Measurements from ENCODE around the gene ALG6. TPM values are rescaled to one million over a fixed set of nuclear protein-coding genes. Genes with fewer than 3 reads are reported as not detected.

ALG6 gene
- total RNA-seq, 4 donors from 2014 or later, result 4.2 to 10.3 (median 8.8) TPM

- TF ChIP-seq CTCF (IDR thresholded peaks at IDR 0.05), result no peak
- DNase-seq (ENCODE audit: low spot score), result no peak
- no peak for ATAC-seq (ENCODE audit: low FRiP score)
These were observed 112.6 kb downstream of the ALG6 start for GRCh38 chr1:63480057-63480456.

- ATAC-seq (ENCODE audit: low FRiP score), result no peak
- TF ChIP-seq CTCF (IDR thresholded peaks at IDR 0.05), result no peak
- DNase-seq (ENCODE audit: low spot score), result no peak
These were observed 119.2 kb downstream of the ALG6 start for GRCh38 chr1:63486629-63487028.

GRCh38 chr1:63487336-63488065 is 120.1 kb downstream of the ALG6 start:
- ATAC-seq (ENCODE audit: low FRiP score) (no peak), DNase-seq (ENCODE audit: low spot score) (no peak)
- no peak for TF ChIP-seq CTCF (IDR thresholded peaks at IDR 0.05)

Small RNA genes lying within 50 kb of the gene (small RNA-seq; reads per million reads assigned to genes)
- not detected for gene MIR6068
- gene RF00019, result not detected

Other genes starting within 250 kb of the ALG6 start
- under 1 TPM in 1 of 4 donors, not detected in 3; 0.63 TPM for gene FOXD3, start 45.1 kb upstream of the ALG6 start, total RNA-seq
- gene ITGB3BP, start 155.6 kb downstream of the ALG6 start, total RNA-seq, result 10 to 100 TPM in 1 of 4 donors, 1 to 10 TPM in 3; 3.5 to 19.9 (median 6.1) TPM
- gene EFCAB7, start 155.9 kb downstream of the ALG6 start, total RNA-seq, result 1 to 10 TPM; 1.9 to 6.1 (median 4.2) TPM
- gene PGM1, start 225.8 kb downstream of the ALG6 start, total RNA-seq, result 100 to 1,000 TPM in 2 of 4 donors, 10 to 100 TPM in 2; 71.2 to 312 (median 162) TPM

Measured in omental fat pad (tissue), 4 donors.